D721Med (cell line): ENCODE results near the gene TMEM17.

Source experiments
- DNase-seq: peaks from one replicate; pipeline ENCODE4 v3.0.0; 2011; ENCODE audit warnings: low spot score; ENCODE audit not compliant: insufficient read length
- FAIRE-seq: peaks from 2 replicates; lab custom pipeline; 2011; peaks lifted over from hg19 to GRCh38; lab: Jason Lieb, UNC
- TF ChIP-seq, protein P1 (sequence below): IDR thresholded peaks from 2 replicates; pipeline ENCODE4 v1.5.1; 2012; ENCODE audit warnings: mild to moderate bottlenecking, control low read depth; ENCODE audit not compliant: insufficient read depth; ENCODE audit errors: missing control alignments

TMEM17 gene

GRCh38 chr2:62479917-62480316 is 26.1 kb downstream of the TMEM17 start:
- DNase-seq, result no peak
- no peak for FAIRE-seq
- TF ChIP-seq, protein P1, sequence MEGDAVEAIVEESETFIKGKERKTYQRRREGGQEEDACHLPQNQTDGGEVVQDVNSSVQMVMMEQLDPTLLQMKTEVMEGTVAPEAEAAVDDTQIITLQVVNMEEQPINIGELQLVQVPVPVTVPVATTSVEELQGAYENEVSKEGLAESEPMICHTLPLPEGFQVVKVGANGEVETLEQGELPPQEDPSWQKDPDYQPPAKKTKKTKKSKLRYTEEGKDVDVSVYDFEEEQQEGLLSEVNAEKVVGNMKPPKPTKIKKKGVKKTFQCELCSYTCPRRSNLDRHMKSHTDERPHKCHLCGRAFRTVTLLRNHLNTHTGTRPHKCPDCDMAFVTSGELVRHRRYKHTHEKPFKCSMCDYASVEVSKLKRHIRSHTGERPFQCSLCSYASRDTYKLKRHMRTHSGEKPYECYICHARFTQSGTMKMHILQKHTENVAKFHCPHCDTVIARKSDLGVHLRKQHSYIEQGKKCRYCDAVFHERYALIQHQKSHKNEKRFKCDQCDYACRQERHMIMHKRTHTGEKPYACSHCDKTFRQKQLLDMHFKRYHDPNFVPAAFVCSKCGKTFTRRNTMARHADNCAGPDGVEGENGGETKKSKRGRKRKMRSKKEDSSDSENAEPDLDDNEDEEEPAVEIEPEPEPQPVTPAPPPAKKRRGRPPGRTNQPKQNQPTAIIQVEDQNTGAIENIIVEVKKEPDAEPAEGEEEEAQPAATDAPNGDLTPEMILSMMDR, result no peak

GRCh38 chr2:62478093-62478580 is 27.9 kb downstream of the TMEM17 start:
- no peak for DNase-seq
- FAIRE-seq, result no peak
- TF ChIP-seq, protein P1, result no peak

- FAIRE-seq (no peak), DNase-seq (no peak)
- TF ChIP-seq, protein P1, result no peak
Observed at GRCh38 chr2:62477573-62477972, 28.4 kb downstream of the TMEM17 start.

GRCh38 chr2:62475172-62476011 is 30.6 kb downstream of the TMEM17 start:
- FAIRE-seq (no peak), DNase-seq (no peak)
- TF ChIP-seq, protein P1, result no peak

DNA sequence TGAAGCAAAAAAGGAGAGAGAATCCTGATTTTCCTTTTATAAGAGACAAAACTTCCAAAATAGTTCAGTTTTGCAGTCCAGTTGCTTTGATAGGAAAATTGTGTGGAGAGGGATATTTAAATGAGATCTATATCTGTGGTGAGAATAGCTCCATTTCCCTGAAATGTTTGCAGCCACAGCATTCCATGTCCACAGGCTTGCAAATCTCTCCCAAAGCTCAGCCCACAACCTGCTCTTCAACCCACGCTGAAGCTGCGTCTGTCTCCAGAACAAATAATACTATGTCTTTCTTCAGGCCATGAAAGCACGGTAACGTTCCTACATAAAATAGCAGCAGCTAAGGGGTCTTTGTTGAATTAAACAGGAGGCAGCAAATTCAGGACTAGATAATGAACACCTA is 31.8 kb downstream of the TMEM17 start:
- TF ChIP-seq, protein P1, result no peak
- DNase-seq (no peak), FAIRE-seq (no peak)

GRCh38 chr2:62473246-62473827 is 32.7 kb downstream of the TMEM17 start:
- TF ChIP-seq, protein P1, result no peak
- no peak for FAIRE-seq
- no peak for DNase-seq

DNA sequence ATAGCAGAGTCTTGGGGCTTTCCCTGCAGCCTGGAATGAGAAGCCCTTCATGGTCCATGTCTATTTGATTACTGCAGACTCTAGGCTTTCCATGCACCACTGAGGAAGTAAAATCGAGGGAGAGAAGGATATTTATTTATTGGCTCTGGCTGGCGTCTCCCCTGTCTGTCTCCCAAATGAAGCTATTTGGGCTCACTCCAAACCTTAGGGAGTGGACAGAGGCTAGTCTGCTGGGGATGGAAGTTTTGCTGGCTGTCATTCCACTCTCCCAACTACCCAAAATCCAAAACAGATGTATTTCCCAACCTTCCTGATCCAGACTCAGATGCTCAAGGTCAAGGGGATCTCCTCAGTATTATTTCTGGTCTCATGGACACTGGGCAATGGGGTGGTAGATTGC is 33.7 kb downstream of the TMEM17 start:
- DNase-seq (no peak), FAIRE-seq (no peak)
- TF ChIP-seq, protein P1, result no peak
